ENCODE measurements around the gene RHOT2.
A peak's percentile ranks its signal among the peaks of the same experiment; 100 is the strongest.

Gene RHOT2

DNA sequence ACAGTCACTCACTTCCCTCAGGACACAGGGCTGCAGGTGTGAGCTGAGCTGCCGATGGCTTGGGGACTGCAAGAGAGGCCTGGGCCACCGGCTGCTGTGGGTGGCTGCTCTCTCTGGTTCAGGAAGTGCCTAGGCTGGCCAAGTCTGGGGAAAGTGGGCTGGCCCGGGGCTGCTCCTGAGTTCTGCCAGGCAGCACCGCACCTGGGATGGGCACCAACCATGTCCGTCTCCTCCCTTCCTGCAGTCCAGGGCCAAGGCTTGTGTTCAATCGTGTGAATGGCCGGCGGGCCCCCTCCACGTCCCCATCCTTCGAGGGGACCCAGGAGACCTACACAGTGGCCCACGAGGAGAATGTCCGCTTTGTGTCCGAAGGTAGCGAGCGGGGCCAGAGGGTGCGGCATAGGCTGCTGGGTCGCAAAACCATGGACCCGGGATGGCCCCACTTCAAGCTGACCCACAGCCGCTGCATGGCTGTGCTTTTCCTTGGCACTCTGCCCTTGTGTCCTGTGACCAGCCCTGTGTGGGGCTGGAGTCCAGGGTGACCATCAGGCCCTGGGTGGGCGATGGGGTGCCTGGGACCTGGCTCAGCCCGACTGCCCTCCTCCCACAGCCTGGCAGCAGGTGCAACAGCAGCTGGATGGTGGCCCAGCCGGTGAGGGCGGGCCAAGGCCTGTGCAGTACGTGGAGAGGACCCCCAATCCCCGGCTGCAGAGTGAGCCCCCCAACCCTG, 20.6 kb upstream of the RHOT2 start:
- DNase-seq (ENCODE audit: low spot score) = no peak

- DNase-seq (ENCODE audit: low spot score) = peak; percentile 41
These were observed 19.7 kb upstream of the RHOT2 start for GRCh38 chr16:648071-648780.

DNA sequence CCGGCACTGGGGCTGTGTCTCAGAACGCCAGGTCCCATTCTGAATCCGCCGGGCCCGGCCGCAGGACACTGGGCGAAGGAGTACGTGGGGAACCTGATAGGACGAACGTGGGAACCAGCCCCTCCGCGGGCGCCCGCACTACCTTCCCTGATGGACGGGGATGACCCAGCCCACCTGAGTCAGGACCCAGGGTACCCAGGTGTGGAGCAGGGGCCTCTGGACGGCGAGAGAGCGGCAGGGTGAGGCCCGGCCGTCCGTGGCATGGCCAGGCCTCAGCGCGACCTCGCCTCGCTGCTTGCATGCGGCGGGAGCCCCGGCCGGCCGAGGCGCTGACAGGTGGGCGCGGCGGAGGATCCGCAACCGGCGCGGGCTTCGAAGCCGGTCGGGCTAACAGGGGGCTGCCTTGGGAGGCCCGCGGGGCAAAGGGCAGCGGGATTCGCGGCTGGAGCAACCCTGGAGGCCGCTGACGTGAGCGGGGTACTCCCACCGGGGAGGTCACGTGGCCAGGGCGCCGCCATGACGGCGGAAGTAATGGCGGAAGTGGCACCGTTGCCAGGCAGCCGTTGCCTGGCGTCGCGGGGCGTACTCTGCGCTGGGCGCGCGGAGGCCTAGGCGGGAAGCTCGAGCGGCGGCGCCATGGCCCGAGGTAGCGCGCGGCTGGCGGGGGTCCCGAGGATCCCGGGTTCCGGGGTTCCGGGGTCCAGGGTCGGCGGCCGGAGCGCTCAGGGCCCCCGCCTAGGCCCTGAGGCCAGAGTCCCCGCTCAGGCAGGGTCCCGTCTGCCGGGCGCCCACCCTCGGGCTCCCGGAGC, 18.9 kb upstream of the RHOT2 start, which contains the start of gene WDR90:
TSS of gene WDR90 (plus strand) at position 585 of the 809 bp plus-strand sequence. CDS start at position 637, 52 bp downstream.
- DNase-seq (ENCODE audit: low spot score) = peak; percentile 94

- DNase-seq (ENCODE audit: low spot score) = no peak
These were observed 18.3 kb upstream of the RHOT2 start for GRCh38 chr16:649631-650030.

GRCh38 chr16:651844-652243, 16.1 kb upstream of the RHOT2 start:
- DNase-seq (ENCODE audit: low spot score) = no peak

DNA sequence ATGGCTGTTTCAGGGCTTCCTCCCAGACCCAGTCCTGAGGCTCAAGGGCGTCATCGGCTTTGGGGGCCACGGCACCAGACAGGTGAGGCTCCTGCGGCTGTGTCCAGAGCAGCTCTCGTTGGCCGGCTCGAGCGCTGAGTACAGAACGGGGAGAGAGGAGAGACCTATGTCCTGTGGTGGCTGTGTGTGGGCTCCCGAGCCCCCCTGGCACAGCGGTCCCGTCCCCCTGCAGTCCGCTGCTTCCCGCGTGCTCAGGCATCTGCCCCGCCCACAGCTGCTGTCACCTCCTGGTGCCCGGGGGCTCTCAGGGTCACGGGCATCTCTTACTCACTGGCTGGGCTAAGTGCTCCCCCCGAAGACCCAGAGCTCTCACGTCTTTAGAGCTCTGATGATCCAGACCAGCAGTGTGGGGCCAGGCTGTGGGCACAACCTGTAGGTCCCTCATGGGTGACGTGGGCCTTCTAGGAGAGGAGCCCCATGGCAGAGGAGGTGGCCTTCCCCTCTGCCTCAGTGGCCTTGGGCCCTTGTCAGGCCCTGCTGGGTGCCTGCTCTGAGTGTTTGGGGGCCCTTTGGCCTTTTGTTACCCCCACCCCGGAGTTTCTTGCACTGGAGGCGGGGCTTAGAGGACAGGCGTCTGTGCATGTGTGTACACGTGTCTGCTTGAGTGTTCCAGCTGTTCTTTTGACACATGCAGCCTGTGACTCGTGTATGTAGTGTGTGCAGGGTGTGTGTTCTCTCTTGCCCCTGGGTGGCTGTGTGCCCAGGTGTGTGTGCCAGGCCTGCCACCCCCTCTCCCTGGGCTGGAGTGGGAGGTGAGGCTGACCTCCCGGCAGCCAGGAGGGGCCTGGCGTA, 15.3 kb upstream of the RHOT2 start:
- DNase-seq (ENCODE audit: low spot score) = no peak

- DNase-seq (ENCODE audit: low spot score) = no peak
These were observed 13.9 kb upstream of the RHOT2 start for GRCh38 chr16:654034-654433.

DNA sequence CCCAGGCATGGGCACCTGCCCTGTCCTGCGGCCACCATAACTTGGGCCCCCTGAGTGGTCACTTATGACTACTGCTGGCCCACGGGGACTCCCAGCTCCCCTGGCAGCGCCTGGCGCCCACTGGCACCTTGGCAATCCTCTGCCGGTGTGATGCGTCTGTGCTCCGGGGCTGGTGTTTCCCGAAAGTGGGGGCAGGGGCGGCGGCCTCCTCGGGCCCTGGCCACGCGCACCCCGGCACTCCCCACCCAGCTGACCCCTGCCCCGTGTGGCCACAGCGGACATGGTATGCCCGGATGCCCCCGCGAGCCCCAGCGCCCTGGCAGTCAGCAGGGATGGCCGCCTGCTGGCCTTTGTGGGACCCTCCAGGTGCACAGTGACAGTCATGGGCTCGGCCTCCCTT, 10.4 kb upstream of the RHOT2 start:
- no peak for DNase-seq (ENCODE audit: low spot score)

GRCh38 chr16:658679-659571, 9.0 kb upstream of the RHOT2 start:
- DNase-seq (ENCODE audit: low spot score) = no peak

- no peak for DNase-seq (ENCODE audit: low spot score)
These were observed 8.3 kb upstream of the RHOT2 start for GRCh38 chr16:659618-660017.

- no peak for DNase-seq (ENCODE audit: low spot score)
These were observed 7.8 kb upstream of the RHOT2 start for GRCh38 chr16:660132-660458.

DNA sequence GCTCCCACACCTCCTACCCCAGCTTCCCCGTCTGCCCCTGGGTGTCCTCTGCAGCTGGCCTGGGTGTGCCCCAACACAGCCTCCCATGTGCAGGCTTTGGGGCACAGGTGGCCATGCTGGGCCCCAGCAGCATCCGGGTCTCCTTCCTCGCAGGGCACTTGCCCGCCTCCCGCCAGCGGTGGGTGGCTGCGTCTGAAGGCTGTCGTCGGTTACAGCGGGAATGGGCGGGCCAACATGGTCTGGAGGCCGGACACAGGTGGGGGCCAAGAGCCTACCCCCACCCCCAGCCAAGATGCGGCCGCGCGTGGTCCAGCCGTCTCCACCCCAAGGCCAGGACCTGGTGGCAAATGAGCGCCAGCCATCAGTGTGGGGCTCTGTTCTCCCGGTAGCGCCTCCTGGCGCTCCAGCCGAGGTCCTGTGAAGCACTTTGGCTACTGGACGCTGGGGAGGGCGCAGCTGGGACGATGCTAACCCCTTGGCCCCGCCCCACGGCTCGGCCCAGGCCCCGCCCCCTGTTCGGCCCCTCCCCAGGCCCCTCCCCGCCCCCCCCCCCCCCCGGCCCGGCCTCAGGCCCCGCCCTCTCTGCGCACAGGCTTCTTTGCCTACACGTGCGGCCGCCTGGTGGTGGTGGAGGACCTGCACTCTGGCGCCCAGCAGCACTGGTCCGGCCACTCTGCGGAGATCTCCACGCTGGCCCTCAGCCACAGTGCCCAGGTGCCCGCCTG, 7.3 kb upstream of the RHOT2 start:
- DNase-seq (ENCODE audit: low spot score) = peak; percentile 91

DNA sequence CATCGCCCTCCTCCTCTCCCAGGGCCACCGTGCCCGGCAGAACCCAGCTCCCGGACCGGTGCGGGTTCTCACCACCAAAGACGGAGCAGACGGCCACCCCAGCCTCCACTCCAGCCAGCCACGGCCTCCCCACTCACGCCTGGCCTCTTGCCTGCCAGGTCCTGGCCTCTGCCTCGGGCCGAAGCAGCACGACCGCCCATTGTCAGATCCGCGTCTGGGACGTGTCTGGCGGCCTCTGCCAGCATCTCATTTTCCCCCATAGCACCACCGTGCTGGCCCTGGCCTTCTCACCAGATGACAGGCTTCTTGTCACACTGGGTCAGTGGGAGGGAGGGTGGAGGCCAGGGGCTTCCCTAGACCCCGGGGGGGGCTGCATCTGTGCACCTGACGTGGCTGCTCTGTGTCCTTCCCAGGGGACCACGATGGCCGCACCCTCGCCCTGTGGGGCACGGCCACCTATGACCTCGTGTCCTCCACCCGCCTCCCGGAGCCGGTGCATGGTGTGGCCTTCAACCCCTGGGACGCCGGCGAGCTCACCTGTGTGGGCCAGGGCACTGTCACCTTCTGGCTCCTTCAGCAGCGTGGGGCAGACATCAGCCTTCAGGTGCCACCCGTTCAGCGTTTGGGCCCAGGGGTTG, 6.6 kb upstream of the RHOT2 start:
- DNase-seq (ENCODE audit: low spot score) = no peak

- no peak for DNase-seq (ENCODE audit: low spot score)
These were observed 5.8 kb upstream of the RHOT2 start for GRCh38 chr16:662095-662494.

- no peak for DNase-seq (ENCODE audit: low spot score)
These were observed 5.3 kb upstream of the RHOT2 start for GRCh38 chr16:662597-662996.

GRCh38 chr16:666572-666971, 1.4 kb upstream of the RHOT2 start:
- no peak for DNase-seq (ENCODE audit: low spot score)

GRCh38 chr16:667113-667779, 686 bp upstream of the RHOT2 start:
- DNase-seq (ENCODE audit: low spot score) = no peak

- DNase-seq (ENCODE audit: low spot score) = no peak
These were observed 713 bp downstream of the RHOT2 start for GRCh38 chr16:668519-669171.

DNA sequence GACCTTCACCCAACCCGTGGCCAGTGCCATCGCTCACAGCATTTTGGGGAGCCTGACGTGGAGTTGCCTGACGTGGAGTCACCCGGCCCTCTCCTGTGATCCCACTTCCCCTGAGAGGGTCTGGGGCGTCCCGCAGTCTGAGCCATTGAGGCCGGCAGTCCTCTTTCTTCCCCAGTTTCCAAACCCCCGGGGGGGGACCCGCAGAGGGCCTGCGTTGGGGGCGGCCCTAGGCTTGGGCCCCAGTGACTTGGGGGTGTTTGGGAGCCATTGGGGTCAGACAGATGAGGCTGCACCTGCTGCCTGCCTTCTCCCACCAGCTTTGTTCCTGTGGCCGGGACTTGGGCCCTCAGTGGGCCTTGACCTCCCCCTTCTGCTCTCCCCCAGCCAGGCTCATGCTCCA, 1.7 kb downstream of the RHOT2 start:
- no peak for DNase-seq (ENCODE audit: low spot score)

Data from hematopoietic multipotent progenitor cell treated with erythropoietin and hydrocortisone succinate and interleukin-3 and kit ligand, for 17 days (in vitro differentiated cells).